OCI-LY7 (cell line): ENCODE measurements around the gene TBC1D4.

Experiments used
- CTCF ChIP-seq: fragments of 200-600 bp; sonication (generic); conservative IDR thresholded peaks from 2 replicates; pipeline ENCODE4 v1.5.1; 2014; ENCODE audit warnings: mild to moderate bottlenecking, antibody characterized with exemption, low read length, moderate library complexity, mixed read lengths
- EZH2phosphoT487 ChIP-seq: fragments of 200-600 bp; sonication (generic); IDR thresholded peaks from 2 replicates; pipeline ENCODE4 v1.6.1; 2018; ENCODE audit warnings: low read depth, borderline replicate concordance, mild to moderate bottlenecking, mixed run types, antibody characterized with exemption, low read length, moderate library complexity, mixed read lengths

- TF ChIP-seq CTCF (no peak), EZH2phosphoT487 (no peak)
Observed at GRCh38 chr13:75356421-75356820, 125.5 kb downstream of the TBC1D4 start.
